Measurements from ENCODE around the gene CBX7. TPM values are rescaled to one million over a fixed set of nuclear protein-coding genes. Genes with fewer than 3 reads are reported as not detected.

The CBX7 gene
- total and polyA plus RNA-seq, 2 donors (not counting 3 experiments of a cell fraction or from before 2014, with no cell fraction given): 3.4 to 7.1 TPM

- dilution Hi-C loops (cut with MboI; ENCODE audit: extremely low pct_ligation_motif_present, low sequenced_read_pairs) (no loop called here), intact Hi-C loops (cut with micrococcal nuclease) (no loop called here)
- ChIA-PET POLR2A (interaction anchor here (1.4 kb wide), 1 partner anchor 171 kb away, joined by 4 read pairs; no protein-coding TSS in a partner anchor), CTCF (interaction anchor here (1.6 kb wide), 1 partner anchor 12 kb away, joined by 5 read pairs; no protein-coding TSS in a partner anchor)
- Histone ChIP-seq H3K9me3 (replicated peaks; ENCODE audit: control insufficient read depth, insufficient read depth, low read length) (no peaks in the 10 kb centered on the region), H2AFZ (ENCODE audit: low read depth, low read length) (no peak overlapping the region), H3K9me1 (replicated peaks; ENCODE audit: control insufficient read depth, extremely low read depth, insufficient read depth, low read length) (no peaks in the 10 kb centered on the region), H3K4me2 (ENCODE audit: insufficient read depth, low read length) (no peak overlapping the region), H3K27me3 (ENCODE audit: control insufficient read depth in 2 of 2, insufficient read depth in 2 of 2, low read length in 2 of 2) (no peaks in the 10 kb centered on the region), H3K4me3 (replicated peaks in 1 of 3; ENCODE audit: insufficient read depth in 1 of 3, low read depth in 1 of 3, low read length in 3 of 3) (no peak overlapping the region), H3K79me2 (ENCODE audit: control insufficient read depth, insufficient read depth, low read length) (no peaks in the 10 kb centered on the region), H3K4me1 (ENCODE audit: control insufficient read depth, extremely low read depth, insufficient read depth, low read length) (peaks cover 11% of the 10 kb centered on the region), H3K36me3 (ENCODE audit: control insufficient read depth in 2 of 2, extremely low read depth in 1 of 2, insufficient read depth in 2 of 2, low read length in 2 of 2) (no peaks in the 10 kb centered on the region), H3K9ac (replicated peaks; ENCODE audit: extremely low read depth, insufficient read depth, low read length) (no peak overlapping the region), H3K27ac (ENCODE audit: insufficient read depth, low read depth, low read length) (no peak overlapping the region), H4K20me1 (replicated peaks; ENCODE audit: control insufficient read depth, extremely low read depth, insufficient read depth, low read length) (no peaks in the 10 kb centered on the region)
- DNase-seq (ENCODE audit: low read depth, low spot score): no peak
- TF ChIP-seq JUN (IDR thresholded peaks at IDR 0.05; ENCODE audit: borderline replicate concordance, insufficient read depth, insufficient read length, low read depth) (no peak), FOS (IDR thresholded peaks at IDR 0.05; ENCODE audit: borderline replicate concordance, insufficient read depth, low read length) (no peak), GATA2 (IDR thresholded peaks at IDR 0.05; ENCODE audit: insufficient read depth, insufficient read length, low read depth, low read length) (no peak), POLR2AphosphoS5 (IDR thresholded peaks at IDR 0.05; ENCODE audit: insufficient read depth, low read depth, low read length) (no peak), CTCF (IDR thresholded peaks at IDR 0.05; ENCODE audit: extremely low read depth in 1 of 2, insufficient read depth in 1 of 2, low read depth in 1 of 2, low read length in 2 of 2) (no peak), EZH2 (IDR thresholded peaks at IDR 0.05; ENCODE audit: borderline replicate concordance, low read depth, low read length, severe bottlenecking) (no peak), MYC (IDR thresholded peaks at IDR 0.05; ENCODE audit: low read depth, low read length) (no peak), MAX (IDR thresholded peaks at IDR 0.05; ENCODE audit: insufficient read depth, insufficient read length) (no peak), POLR2A (IDR thresholded peaks at IDR 0.05; ENCODE audit: low read depth, low read length) (no peak)
- no TSS peak for BruUV-seq (replicated peaks)
- no peak for FAIRE-seq
These were observed 5.0 kb downstream of the CBX7 start for GRCh38 chr22:39147335-39148025.

Measured in endothelial cell of umbilical vein (primary cell).